OCI-LY1 (cell line): ENCODE measurements around the gene ABCA13.

Experiments used
- CTCF ChIP-seq: fragments of 200-600 bp; sonication (generic), shearing (Covaris generic); IDR thresholded peaks from 2 replicates; pipeline ENCODE4 v1.5.1; 2017; ENCODE audit warnings: mild to moderate bottlenecking, antibody characterized with exemption, low read length, moderate library complexity, mixed read lengths
- EZH2 ChIP-seq: fragments of 200-600 bp; sonication (generic), shearing (Covaris generic); IDR thresholded peaks from 2 replicates; pipeline ENCODE4 v1.8.0; 2017; ENCODE audit warnings: borderline replicate concordance, mixed run types, mild to moderate bottlenecking, antibody characterized with exemption, low read length, moderate library complexity, mixed read lengths

- no peak for TF ChIP-seq CTCF
- no peak for TF ChIP-seq EZH2
Measured at GRCh38 chr7:48175019-48175418, 3.8 kb downstream of the ABCA13 start.
